ENCODE results near the gene TUBB6. TPM values are rescaled to one million over a fixed set of nuclear protein-coding genes. Genes with fewer than 3 reads are reported as not detected.
A peak's percentile ranks its signal among the peaks of the same experiment; 100 is the strongest.

The TUBB6 gene
- total and polyA plus RNA-seq, 2 donors (not counting 3 experiments of a cell fraction or from before 2014, with no cell fraction given): 440 to 747 TPM

DNA sequence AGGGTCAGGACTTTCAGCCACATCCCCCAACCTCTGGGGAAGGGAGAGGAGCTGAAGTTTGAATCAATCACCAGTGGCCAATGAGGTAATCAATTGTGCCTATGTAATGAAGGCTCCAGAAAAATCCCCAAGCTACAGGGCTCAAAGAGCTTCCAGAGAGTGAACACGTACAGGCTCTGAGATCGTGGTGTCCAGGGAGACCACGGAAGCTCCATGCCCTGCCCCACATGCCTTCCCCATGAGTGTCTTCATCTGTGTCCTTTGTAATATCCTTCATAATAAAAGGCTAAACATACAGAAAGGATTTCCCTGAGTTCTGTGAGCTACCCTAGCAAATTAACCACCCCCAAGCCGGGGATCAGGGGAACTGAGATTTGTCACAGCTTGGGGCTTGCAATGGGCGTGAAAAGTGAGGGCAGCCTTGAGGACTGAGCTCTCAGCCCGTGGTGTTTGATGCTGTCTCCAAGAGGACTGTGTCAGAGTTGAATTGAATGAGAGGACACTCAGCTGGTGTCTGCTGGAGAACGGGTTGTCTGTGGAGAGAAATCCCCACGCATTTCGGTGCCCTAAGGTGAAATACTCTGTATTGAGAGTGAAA, 25.5 kb upstream of the TUBB6 start:
- no TSS peak for BruUV-seq (replicated peaks)
- dilution Hi-C loops (cut with MboI; ENCODE audit: extremely low pct_ligation_motif_present, low sequenced_read_pairs): no loop called here
- Histone ChIP-seq H3K9me3 (replicated peaks; ENCODE audit: control insufficient read depth, insufficient read depth, low read length) (no peaks in the 10 kb centered on the region), H3K27me3 (ENCODE audit: control insufficient read depth in 2 of 2, insufficient read depth in 2 of 2, low read length in 2 of 2) (no peaks in the 10 kb centered on the region), H3K9ac (replicated peaks; ENCODE audit: extremely low read depth, insufficient read depth, low read length) (no peak overlapping the region), H4K20me1 (replicated peaks; ENCODE audit: control insufficient read depth, extremely low read depth, insufficient read depth, low read length) (no peaks in the 10 kb centered on the region), H3K79me2 (ENCODE audit: control insufficient read depth, insufficient read depth, low read length) (no peaks in the 10 kb centered on the region), H3K36me3 (ENCODE audit: control insufficient read depth in 2 of 2, extremely low read depth in 1 of 2, insufficient read depth in 2 of 2, low read length in 2 of 2) (no peaks in the 10 kb centered on the region), H3K9me1 (replicated peaks; ENCODE audit: control insufficient read depth, extremely low read depth, insufficient read depth, low read length) (no peaks in the 10 kb centered on the region), H3K4me1 (ENCODE audit: control insufficient read depth, extremely low read depth, insufficient read depth, low read length) (peaks cover 34% of the 10 kb centered on the region), H3K4me3 (replicated peaks in 1 of 3; ENCODE audit: insufficient read depth in 1 of 3, low read depth in 1 of 3, low read length in 3 of 3) (no peak overlapping the region), H3K4me2 (ENCODE audit: insufficient read depth, low read length) (no peak overlapping the region), H3K27ac (ENCODE audit: insufficient read depth, low read depth, low read length) (peak overlapping the region; percentile 3), H2AFZ (ENCODE audit: low read depth, low read length) (peak overlapping the region; percentile 14)
- POLR2A ChIA-PET: interaction anchor here (1.0 to 1.3 kb wide), 4 partner anchors 25 to 36 kb away, joined by 3 to 9 read pairs (median 5); no protein-coding TSS in a partner anchor
- intact Hi-C loops (cut with micrococcal nuclease): loop anchor here (10.0 kb wide), 1 partner anchor 372 kb away; the partner anchor contains the start of gene SPIRE1
- FAIRE-seq (no peak), DNase-seq (ENCODE audit: low read depth, low spot score) (no peak)
- TF ChIP-seq EZH2 (IDR thresholded peaks at IDR 0.05; ENCODE audit: borderline replicate concordance, low read depth, low read length, severe bottlenecking) (no peak), GATA2 (IDR thresholded peaks at IDR 0.05; ENCODE audit: insufficient read depth, insufficient read length, low read depth, low read length) (no peak), POLR2AphosphoS5 (IDR thresholded peaks at IDR 0.05; ENCODE audit: insufficient read depth, low read depth, low read length) (no peak), MYC (IDR thresholded peaks at IDR 0.05; ENCODE audit: low read depth, low read length) (no peak)
- CTCF ChIA-PET: interaction anchor here (0.8 to 7.7 kb wide), 8 partner anchors 10 to 45 kb away, joined by 4 to 102 read pairs (median 14); partner anchors contain the start of gene TUBB6

DNA sequence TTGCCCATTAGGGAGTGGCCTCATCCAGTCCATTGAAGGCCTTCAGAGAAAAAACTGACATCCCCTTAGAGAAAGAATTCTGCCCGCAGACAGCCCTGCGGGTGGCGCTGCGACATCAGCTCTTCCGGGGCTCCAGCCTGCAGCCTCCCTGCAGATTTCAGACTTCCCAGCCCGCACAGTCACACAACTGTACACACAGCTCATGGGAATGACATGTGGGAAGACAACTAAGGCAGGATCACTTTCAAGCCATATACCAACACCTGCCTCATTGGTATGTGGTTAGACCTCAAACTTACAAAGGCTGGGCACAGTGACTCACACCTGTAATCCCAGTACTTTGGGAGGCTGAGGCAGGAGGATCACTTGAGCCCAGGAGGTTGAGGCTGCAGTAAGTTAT, 24.8 kb upstream of the TUBB6 start:
- no peak overlapping the region for H3K4me3 ChIP-seq (replicated peaks in 1 of 3; ENCODE audit: insufficient read depth in 1 of 3, low read depth in 1 of 3, low read length in 3 of 3)
- no peak overlapping the region for H3K9ac ChIP-seq (replicated peaks; ENCODE audit: extremely low read depth, insufficient read depth, low read length)
- peaks cover 32% of the 10 kb centered on the region for H3K4me1 ChIP-seq (ENCODE audit: control insufficient read depth, extremely low read depth, insufficient read depth, low read length)
- dilution Hi-C loops (cut with MboI; ENCODE audit: extremely low pct_ligation_motif_present, low sequenced_read_pairs): no loop called here
- no peaks in the 10 kb centered on the region for H4K20me1 ChIP-seq (replicated peaks; ENCODE audit: control insufficient read depth, extremely low read depth, insufficient read depth, low read length)
- no peaks in the 10 kb centered on the region for H3K27me3 ChIP-seq (ENCODE audit: control insufficient read depth in 2 of 2, insufficient read depth in 2 of 2, low read length in 2 of 2)
- H3K27ac ChIP-seq (ENCODE audit: insufficient read depth, low read depth, low read length): no peak overlapping the region
- intact Hi-C loops (cut with micrococcal nuclease): loop anchor here (10.0 kb wide), 1 partner anchor 372 kb away; the partner anchor contains the start of gene SPIRE1
- DNase-seq (ENCODE audit: low read depth, low spot score) (peak; percentile 20), FAIRE-seq (no peak)
- no peaks in the 10 kb centered on the region for H3K36me3 ChIP-seq (ENCODE audit: control insufficient read depth in 2 of 2, extremely low read depth in 1 of 2, insufficient read depth in 2 of 2, low read length in 2 of 2)
- H2AFZ ChIP-seq (ENCODE audit: low read depth, low read length): no peak overlapping the region
- TF ChIP-seq, protein P1, sequence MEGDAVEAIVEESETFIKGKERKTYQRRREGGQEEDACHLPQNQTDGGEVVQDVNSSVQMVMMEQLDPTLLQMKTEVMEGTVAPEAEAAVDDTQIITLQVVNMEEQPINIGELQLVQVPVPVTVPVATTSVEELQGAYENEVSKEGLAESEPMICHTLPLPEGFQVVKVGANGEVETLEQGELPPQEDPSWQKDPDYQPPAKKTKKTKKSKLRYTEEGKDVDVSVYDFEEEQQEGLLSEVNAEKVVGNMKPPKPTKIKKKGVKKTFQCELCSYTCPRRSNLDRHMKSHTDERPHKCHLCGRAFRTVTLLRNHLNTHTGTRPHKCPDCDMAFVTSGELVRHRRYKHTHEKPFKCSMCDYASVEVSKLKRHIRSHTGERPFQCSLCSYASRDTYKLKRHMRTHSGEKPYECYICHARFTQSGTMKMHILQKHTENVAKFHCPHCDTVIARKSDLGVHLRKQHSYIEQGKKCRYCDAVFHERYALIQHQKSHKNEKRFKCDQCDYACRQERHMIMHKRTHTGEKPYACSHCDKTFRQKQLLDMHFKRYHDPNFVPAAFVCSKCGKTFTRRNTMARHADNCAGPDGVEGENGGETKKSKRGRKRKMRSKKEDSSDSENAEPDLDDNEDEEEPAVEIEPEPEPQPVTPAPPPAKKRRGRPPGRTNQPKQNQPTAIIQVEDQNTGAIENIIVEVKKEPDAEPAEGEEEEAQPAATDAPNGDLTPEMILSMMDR (IDR thresholded peaks at IDR 0.05; ENCODE audit: extremely low read depth in 1 of 2, insufficient read depth in 1 of 2, low read depth in 1 of 2, low read length in 2 of 2): peak; percentile 16 to 24
- TF ChIP-seq, protein P2, sequence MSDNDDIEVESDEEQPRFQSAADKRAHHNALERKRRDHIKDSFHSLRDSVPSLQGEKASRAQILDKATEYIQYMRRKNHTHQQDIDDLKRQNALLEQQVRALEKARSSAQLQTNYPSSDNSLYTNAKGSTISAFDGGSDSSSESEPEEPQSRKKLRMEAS (IDR thresholded peaks at IDR 0.05; ENCODE audit: insufficient read depth, insufficient read length): no peak
- no peaks in the 10 kb centered on the region for H3K79me2 ChIP-seq (ENCODE audit: control insufficient read depth, insufficient read depth, low read length)
- no peaks in the 10 kb centered on the region for H3K9me1 ChIP-seq (replicated peaks; ENCODE audit: control insufficient read depth, extremely low read depth, insufficient read depth, low read length)
- POLR2A ChIA-PET: interaction anchor here (1.0 to 1.9 kb wide), 7 partner anchors 12 to 35 kb away, joined by 3 to 11 read pairs (median 4); partner anchors contain the start of gene TUBB6
- no TSS peak for BruUV-seq (replicated peaks)
- CTCF ChIA-PET: interaction anchor here (0.6 to 7.7 kb wide), 12 partner anchors 9 to 70 kb away, joined by 3 to 102 read pairs (median 6); partner anchors contain the start of gene TUBB6
- H3K9me3 ChIP-seq (replicated peaks; ENCODE audit: control insufficient read depth, insufficient read depth, low read length): no peaks in the 10 kb centered on the region
- no peak overlapping the region for H3K4me2 ChIP-seq (ENCODE audit: insufficient read depth, low read length)

Data from endothelial cell of umbilical vein (primary cell).